COLO829 (cell line): Measurements from ENCODE around the gene TDP2.
A peak's percentile ranks its signal among the peaks of the same experiment; 100 is the strongest.

ENCODE experiments used
- DNase-seq: peaks from one replicate; pipeline ENCODE4 v3.0.0; 2012; ENCODE audit warnings: low spot score

The TDP2 gene

GRCh38 chr6:24666641-24667377 is at the start of gene TDP2, which contains the start of gene ACOT13:
Gene TDP2, minus strand, starts transcription at chr6:24666899. Its CDS starts 37 bp downstream, at chr6:24666862.
Gene ACOT13, plus strand, starts transcription at chr6:24667077. Its CDS starts 187 bp downstream, at chr6:24667264.
- DNase-seq, result peak; percentile 98

DNA sequence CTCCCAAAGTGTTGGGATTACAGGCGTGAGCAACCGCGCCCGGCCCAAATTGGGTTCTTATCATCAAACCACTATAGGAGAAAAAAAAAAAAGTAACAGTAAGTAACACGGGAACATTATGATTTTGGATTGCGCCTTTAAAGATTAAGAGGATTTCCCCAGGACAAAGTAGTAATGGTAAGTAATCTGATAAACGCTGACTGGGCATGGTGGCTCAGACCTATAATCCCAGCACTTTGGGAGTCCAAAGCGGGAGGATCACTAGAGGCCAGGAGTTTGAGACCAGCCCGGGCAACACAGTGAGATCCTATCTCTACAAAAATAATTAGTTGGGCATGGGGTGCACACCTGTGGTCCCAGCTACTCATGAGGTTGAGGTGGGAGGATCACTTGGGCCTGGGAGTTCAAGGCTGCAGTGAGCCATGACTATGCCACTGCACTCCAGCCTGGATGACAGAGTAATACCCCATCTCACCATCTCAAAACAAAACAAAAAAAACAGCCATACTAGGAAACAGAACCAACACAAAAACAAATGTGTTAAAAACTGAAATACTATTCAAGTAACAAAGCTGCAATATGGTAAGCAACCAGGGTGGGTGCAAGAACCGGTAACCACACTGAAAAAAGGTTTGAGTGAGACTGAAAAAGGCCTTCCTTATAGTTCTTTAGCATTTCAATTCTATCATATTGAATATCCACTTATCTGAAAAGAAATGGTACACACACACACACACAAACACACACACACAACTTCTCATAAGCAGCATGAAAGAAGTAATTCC is 44.0 kb upstream of the TDP2 start:
- no peak for DNase-seq

GRCh38 chr6:24709014-24709711 is 42.5 kb upstream of the TDP2 start:
- no peak for DNase-seq

- DNase-seq, result no peak
Observed at GRCh38 chr6:24708612-24709011, 41.9 kb upstream of the TDP2 start.

- DNase-seq, result no peak
Observed at GRCh38 chr6:24704468-24704867, 37.8 kb upstream of the TDP2 start.

DNA sequence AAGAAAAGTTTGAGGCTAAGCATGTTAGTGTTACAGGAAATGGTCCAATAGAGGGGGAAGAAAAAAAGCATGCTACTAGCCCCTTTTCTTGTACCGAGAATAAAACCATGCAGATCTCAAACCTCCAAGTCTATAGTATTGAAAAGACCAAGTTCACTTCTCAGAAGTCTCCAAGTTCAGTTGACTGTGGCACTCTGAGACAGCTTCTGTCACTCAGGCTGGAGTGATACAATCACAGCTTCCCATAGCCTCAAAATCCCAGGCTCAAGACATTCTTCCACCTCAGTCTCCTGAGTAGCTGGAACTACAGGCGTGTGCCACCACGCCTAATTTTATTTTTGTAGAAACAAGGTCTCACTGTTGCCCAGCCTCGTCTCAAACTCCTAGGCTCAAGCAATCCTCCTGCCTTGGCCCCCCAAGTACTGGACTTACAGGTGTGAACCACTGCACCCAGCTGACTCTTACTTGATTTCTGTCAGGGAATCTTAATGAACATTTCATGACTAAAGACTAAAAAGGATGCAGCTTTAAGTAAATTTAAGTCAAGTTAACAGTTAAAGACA is 36.1 kb upstream of the TDP2 start:
- no peak for DNase-seq

DNA sequence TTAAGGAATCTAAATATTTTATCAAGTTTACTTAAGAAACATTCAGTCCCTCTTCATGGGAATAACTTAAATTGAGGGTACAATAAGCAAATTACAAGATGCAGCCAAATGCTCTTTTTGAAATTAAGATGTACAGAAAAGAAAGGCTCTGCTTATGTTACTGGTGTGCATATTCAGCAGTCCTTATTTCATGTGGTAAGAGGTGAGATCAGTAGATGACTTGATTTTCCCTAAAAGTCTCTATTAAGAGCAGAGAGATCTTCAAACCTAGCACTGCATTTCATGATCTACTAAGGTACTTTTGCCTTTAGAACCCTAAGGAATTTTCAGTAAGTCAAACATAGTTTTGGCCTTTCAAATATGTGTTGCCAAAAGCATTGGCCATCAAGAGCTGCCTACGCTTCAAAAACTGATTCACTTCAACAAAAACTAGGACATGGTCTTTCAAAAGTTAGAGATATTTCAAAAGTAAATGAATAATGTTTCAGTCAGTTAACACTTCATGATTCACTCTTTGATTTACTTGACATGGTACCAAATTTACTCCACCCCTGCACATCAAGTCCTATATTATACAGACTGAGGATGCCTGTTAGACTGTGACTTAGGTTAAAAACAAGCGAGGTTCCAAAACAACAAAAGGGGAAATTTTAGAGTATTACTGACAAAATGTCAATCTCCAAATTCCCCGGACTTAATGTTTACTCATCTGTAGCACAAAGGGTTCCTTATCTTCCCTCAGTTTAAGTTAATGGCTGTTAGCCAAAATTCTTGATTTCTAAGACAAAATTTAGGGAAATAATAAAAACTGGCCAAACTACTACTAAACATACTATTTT is 33.0 kb upstream of the TDP2 start:
- peak; percentile 56 for DNase-seq

DNA sequence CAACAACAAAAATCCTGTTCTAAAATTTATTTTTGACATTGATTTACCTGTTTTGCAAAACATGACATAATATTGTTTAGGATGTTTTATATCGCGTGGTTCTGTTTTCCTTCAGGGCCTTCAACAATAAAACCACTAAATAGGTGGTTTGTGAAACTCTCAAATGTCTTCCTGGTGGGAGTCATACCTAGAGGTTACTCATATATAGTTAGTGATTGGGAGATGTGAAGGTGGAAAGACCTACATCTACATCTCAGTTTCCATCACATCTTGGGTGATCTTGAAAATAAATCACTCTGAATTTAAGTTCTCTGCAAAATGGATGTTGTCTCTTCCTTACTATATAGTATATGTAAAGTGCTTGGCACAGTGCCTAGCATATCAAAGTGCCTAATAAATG is 29.4 kb upstream of the TDP2 start:
- DNase-seq, result no peak

- DNase-seq, result peak; percentile 42
Observed at GRCh38 chr6:24695635-24696034, 28.9 kb upstream of the TDP2 start.

GRCh38 chr6:24694198-24694597 is 27.5 kb upstream of the TDP2 start:
- no peak for DNase-seq

DNA sequence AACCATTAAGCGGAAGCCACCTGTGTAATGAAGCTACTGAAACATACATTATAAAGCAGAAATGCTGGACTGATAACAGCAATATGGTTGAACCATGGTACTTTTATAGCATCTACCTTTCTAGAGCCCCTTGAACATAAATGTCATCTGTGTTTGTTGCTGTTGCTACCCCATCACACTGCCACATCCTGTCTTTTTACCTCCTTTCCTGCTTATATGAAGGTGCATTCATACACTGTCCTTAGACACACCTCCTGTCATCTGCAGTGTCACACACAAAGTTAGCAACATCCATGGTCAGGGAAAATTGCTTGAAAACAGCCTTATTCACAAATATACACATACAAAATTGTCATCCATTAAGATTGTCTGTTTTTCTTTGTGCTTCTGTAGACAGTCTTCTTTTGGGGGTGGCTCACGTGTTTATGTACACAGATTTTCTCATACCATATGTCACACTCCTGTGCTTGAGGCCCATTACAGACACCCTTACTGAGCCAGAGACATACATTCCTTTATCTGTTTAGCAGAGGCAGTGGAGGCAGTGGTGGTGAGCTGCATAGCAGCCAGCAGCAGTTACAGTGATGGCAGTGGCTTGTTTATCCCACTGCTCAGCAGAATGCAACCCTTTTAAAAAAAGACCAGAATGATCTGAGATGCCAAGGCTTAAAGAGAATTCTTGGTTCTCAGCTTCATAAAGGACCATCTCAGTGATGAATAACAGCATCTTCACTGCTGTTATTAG is 26.3 kb upstream of the TDP2 start:
- DNase-seq, result no peak

DNA sequence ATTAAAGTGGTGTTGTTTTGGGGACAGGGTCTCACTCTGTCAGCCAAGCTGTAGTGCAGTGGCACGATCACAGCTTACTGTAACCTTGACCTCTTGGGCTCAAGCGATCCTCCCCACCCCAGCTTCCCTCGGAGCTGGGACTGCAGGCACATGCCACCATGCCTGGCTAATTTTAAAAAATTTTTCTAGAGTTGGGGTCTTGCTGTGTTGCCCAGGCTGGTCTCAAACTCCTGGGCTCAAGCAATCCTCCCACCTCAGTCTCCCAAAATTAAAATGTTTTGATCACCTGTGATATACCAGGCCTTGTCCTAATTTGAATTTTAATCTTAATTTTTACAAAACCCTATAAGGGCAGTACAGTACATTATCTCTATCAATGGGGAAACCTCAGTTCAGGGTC is 25.7 kb upstream of the TDP2 start:
- DNase-seq, result no peak

DNA sequence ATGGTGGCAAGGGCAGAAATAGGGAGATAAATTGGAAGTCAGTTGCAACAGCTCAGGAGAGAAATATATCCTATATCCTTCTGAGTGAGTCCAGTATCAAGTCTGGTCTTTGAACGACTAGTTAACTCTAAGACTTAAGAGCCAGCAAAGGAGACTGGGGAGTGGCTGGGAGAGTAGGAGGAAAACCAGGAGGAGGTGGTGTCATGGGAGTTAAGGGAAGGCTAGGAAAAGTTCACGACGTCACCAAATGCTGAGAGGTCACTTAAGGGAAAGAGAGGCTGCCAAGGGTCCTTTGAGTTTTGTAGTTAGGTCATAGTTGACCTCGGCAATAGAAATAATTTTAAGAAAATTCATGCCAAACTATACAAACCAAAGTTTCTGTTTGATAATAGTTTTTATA is 25.3 kb upstream of the TDP2 start:
- no peak for DNase-seq

DNA sequence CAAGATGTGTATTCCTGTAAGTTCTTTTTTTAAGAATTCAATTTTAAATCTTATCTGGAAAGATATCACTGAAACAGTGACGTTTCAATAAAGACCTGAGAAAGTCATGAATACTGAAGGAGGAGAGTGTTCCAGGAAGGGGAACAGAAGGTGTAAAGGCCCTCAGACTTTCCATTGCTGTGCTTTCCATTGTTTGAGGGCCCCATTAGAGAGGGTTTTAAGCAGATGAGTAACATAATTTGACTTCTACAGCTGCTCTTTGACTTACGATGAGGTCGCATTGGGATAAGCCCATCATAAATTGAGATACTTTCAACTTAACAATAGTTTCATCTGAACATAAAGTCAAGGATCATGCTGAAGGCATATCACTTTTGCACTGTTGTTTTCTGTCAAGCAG is 24.9 kb upstream of the TDP2 start:
- no peak for DNase-seq

DNA sequence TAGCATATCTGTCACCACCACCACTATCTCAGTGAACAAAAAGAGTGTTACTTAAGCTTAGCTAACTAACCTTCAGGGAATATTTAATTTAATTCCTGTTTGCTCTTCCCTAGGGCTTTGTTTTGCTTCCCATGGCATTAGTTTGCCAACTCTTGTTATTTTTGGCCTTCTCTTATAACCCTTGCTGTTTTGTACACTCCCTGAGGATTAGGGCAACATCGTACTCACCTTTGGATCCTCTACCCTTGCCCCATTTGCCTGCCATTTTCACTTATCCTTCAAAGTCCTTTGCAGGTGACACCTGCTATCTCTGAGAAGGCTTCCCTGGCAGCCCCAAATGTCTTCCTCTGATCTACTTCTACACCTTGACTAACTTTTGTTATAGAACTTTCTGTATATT is 23.9 kb upstream of the TDP2 start:
- no peak for DNase-seq

- no peak for DNase-seq
Observed at GRCh38 chr6:24689964-24690363, 23.3 kb upstream of the TDP2 start.

DNA sequence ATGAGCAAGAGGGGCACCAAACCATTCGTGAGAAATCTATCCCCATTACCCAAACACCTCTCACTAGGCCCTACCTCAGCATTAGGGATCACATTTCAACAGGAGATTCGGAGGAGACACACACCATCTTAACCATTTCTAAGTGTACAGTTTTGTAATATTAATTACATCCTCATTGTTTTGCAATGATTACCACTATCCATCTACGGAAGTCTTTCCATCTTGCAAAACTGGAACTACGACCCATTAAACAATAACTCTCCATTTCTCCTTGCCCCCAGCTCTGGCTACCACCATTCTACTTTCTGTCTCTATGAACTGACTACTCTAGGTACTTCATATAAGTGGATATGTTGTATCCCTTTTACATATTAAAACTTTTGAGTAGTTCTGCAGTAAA is 20.2 kb upstream of the TDP2 start:
- no peak for DNase-seq

- no peak for DNase-seq
Observed at GRCh38 chr6:24686408-24686807, 19.7 kb upstream of the TDP2 start.

DNA sequence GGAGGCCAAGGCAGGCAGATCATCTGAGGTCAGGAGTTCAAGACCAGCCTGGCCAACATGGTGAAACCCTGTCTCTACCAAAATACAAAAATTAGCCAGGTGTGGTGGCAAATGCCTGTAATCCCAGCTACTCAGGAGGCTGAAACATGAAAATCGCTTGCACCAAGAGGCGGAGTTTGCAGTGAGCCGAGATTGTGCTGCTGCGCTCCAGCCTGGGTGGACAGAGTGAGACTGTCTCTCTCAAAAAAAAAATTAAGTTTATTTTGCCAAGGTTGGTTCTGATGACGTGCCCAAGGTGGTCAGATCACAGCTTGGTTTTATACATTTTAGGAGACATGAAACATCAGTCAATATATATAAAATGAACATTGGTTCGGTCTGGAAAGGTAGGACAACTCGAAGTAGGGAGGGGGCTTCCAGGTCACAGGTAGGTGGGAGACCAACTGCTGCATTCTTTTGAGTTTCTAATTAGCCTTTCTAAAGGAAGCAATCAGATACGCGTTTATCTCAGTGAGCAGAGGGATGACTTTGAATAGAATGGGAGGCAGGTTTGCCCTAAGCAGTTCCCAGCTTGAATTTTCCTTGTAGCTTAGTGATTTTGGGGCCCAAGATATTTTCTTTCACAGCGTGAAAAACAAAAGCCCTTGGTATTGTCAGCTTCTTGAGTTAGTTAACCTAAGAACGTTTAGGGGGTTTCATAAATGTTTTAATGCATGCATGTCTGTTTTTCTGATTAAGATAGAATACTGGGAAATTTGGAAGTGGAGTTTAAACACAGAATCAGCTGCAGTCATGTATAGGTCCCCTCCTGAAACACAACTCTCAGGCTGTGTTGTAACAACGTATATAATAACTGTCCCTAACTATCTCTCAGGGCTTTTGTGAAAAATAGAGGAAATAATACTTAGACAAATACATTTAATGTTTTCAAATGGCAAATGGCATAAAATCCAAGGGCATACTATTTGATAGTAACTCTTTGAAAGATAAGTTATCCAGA is 16.9 kb upstream of the TDP2 start:
- no peak for DNase-seq

- no peak for DNase-seq
Observed at GRCh38 chr6:24680582-24680981, 13.9 kb upstream of the TDP2 start.
